HG03342 (cell line): ENCODE data around the gene DZIP1L.
"Not testable (repeated sequence)": the region's sequence is repeated elsewhere in the genome, so short reads cannot be mapped to it uniquely, and the experiment has no call there.

ENCODE experiments used
- ATAC-seq: cut with Tn5 transposase; IDR thresholded peaks from one replicate; pipeline ENCODE4 v1.9.1; 2021; ENCODE audit warnings: mild to moderate bottlenecking, moderate library complexity; ENCODE audit not compliant: unreplicated experiment

Gene DZIP1L

DNA sequence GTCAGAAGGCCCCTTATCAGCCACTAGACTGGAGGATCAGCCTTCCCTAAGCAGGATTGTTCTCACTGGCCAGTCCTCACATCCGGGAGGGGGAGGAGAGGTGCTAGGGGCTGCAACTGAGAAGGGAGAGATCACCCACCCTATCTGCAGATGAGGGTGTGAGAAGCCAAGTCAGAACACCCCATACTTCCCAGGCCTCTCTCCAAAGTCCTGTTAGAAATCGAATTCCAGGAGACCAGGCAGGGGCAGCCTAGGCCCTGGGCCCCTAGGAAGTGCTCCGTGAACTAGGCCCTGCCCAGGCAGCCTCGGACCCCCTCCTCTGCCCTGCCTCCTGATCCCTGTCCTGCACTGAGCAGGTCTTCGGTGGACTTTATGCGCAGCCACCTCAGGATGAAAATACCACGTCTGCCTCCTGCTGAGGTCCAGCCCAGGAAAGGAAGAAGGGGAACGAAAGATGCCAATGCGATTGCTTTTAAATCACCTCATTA is 933 bp downstream of the DZIP1L start:
- ATAC-seq = no peak

- no peak for ATAC-seq
Measured at GRCh38 chr3:138113326-138113725, 2.1 kb downstream of the DZIP1L start.

DNA sequence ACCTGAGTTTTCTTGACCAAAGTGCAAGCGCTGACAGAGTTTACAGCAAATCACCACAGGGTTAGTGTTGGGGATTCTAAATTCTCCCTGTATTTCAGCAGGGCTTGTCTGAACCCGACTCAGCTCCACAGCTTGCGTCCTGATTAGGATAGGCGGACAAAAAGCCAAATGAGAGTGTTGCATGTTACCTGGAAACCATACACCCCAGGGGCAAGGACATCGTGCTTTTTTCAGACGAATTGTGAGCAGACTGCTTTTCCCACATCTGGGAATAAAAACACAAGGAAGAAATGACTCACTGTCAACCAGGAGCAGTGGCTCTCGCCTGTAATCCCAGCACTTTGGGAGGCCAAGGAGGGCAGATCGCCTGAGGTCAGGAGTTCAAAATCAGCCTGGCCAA is 3.0 kb downstream of the DZIP1L start:
- ATAC-seq = no peak

- ATAC-seq = no peak
Measured at GRCh38 chr3:138105598-138105997, 9.8 kb downstream of the DZIP1L start.

DNA sequence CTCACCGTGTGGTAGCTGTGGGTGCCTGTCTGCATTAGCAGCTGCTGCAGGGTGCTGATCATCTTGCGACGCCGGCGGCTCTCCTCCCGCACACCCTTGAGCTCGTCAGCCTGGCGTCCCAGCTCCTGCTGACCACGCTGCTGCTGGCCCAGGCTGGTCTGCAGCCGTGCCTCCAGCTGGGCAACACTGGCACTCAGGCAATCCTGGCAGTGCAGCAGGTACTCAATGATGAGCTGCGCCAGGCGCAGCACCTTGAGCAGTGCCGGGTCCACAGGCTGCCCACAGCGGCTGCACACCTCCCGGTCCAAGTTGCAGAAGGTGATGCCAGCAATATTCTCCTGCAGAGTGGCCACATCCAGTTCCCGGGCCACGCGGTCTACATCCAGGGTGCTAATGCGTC is 11.9 kb downstream of the DZIP1L start:
- ATAC-seq = no peak

DNA sequence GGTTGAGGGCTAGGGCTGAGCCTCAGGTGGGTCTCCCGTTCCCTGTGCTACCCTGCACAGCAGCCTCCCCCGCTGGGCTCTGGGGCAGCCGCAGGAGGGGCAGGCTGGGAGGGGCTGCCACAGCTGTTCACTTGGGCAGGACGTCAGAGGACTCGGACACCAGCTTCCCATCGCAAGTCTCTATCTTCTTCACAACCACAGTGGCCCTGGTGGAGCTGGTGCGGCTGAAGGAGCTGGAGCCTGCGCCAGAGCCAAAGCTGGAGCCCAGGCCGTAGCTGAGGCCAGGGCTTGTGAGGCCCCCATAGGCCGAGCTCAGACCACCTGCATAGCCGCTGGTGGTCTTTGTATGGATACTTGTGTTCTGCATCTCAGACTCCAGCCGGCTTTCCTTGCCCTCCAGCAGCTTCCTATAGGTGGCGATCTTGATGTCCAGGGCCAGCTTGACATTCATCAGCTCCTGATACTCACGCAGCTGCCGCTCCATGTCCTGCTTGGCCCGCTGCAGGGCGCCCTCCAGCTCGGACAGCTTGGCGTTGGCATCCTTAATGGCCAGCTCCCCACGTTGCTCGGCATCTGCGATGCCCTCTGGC is 14.0 kb downstream of the DZIP1L start:
- ATAC-seq = not testable (repeated sequence)

DNA sequence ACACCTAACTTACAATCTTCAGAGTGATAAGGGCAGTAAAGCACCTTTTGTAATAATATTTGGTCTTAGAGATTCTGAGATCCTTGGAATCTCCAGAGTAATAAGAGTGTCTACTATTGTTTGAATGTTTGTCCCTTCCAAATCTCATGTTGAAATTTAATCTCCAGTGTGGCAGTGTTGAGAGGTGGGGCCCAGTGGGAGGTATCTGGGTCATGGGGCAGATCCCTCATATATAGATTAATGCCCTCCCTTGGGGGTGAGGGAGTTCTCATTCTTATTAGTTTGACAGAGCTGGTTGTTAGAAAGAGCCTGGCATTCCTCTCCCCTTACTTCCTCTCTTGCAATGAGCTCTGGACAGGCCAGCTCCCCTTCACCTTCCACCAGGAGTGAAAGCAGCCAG is 16.0 kb downstream of the DZIP1L start:
- no peak for ATAC-seq

GRCh38 chr3:138097192-138098172 is 17.9 kb downstream of the DZIP1L start:
- peak; percentile 55 for ATAC-seq

DNA sequence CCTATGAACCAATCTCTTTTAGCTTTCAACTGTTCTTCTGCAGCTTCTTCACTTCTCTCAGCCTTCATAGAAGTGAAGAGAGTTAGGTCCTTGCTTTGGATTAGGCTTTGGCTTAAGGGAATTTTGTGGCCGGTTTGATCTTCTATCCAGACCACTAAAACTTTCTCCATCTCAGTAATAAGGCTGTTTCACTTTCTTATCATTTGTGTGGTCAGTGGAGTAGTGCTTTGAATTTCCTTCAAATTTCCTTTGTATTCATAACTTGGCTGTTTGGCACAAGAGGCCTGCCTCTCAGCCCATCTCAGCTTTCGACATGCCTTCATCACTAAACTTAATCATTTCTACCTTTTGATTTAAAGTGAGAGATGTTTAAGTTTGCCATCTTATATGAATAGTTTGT is 21.7 kb downstream of the DZIP1L start:
- no peak for ATAC-seq

- no peak for ATAC-seq
Measured at GRCh38 chr3:138092023-138092422, 23.4 kb downstream of the DZIP1L start.

DNA sequence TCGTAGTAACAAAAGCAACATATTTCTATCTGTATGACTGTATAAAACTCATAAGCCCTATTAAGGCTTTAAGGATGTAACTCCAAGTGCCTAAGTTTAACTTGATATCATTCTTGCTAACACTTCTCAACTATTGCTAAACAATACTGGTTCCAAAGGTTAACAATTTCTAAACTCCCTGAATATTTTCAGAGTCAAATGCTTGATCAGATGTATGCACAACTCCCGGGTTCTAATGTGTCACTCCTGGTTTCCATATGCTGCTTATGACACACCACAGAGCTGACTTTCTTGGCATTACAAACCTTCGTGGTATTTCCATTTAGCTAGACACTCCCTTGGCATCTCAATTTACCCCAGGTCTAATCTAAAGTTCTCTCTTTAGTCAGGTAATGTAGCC is 26.3 kb downstream of the DZIP1L start:
- no peak for ATAC-seq

GRCh38 chr3:138085745-138086144 is 29.7 kb downstream of the DZIP1L start:
- ATAC-seq = not testable (repeated sequence)

- ATAC-seq = no peak
Measured at GRCh38 chr3:138084196-138084595, 31.2 kb downstream of the DZIP1L start.

- no peak for ATAC-seq
Measured at GRCh38 chr3:138082992-138083386, 32.4 kb downstream of the DZIP1L start.

- ATAC-seq = no peak
Measured at GRCh38 chr3:138082085-138082991, 33.1 kb downstream of the DZIP1L start.

DNA sequence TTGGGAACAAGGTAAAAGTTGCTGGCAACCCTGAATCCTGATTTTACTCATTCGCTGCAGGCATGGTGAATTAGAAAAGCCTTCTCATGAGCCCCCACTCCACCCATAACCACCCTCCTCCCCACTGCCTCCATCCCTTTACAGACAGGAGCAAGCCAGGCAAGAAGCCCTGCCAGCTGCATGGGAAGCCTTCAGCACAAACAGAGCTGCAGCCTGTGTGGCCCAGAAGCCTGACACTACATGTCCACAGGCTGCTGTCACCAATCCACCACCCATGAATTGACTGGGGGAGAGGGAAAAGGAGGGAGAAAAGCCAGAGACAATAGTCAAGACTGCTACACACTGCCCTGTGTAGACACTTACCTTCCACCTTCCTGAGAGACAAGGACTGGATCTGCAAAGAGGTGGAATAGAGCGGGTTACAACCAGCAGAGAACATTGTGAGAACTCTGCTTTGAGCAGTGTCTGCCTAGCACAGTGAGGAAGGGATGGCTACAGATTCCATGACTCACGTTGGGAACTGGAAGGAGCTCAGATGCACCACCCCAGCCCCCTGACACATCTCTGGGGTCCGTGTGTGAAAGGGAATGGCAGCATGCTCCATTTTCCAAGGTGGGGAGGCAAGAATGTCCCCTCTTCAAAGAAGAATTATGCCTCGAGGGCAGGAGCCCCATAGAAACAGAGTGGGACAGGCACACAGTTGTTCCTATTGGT is 33.9 kb downstream of the DZIP1L start:
- no peak for ATAC-seq

- ATAC-seq = no peak
Measured at GRCh38 chr3:138079901-138080300, 35.5 kb downstream of the DZIP1L start.

DNA sequence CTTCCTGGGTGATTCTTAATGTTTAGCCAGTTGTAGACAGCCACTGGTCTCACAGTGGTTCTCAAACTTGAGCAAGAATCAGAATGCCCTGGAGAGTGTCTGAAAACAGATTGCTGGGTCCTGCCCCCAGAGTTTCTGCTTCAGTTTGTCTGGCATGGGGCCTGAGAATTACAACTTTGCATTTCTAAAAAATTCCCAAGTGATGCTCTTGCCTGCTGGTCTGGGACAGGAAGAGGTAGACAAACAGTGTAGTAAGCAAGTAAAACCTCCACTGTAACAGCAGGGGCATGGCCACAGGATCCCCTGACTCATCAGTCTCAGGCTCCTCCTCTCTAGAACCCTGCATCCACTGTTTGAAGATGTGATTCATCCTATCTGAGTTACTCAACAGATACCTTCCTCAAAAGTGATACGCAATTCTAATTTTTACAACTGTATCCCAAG is 36.5 kb downstream of the DZIP1L start:
- no peak for ATAC-seq

DNA sequence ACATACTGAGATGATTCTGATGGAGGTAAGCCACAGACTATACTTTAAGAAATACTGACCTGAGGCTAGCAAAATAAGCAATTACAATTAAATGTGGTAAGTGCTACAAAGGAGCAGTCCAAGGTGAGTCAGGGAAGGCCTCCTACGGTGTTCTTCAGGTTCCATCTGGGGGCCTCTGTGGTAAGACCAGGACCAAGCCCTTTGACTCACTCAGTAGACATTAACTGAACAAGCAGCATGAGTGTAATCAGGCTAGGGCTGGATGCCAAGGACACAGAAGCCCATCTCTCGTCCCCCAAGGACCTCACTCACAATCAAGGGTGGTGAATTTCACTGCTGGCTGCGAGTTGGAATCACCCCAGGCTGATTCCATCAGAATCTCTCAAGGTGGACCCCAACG is 37.3 kb downstream of the DZIP1L start:
- no peak for ATAC-seq

DNA sequence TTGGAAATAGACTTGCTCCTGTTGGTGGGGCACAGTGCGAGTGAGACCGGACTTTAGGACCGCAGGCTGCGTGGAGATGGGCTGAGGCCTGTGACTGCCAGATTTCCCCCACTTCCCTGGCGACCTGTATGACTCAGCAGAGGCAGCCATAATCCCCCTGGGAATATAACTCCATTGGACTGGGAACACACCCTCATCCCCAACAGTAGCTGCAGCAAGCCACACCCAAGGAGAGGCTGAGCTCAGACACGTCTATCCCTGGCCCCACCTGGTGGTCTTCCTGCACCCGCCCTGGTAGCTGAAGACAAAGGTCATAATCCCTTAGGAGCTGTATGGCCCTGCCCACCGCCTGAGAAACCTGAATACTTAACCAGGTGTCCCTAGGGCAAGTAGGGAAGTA is 42.6 kb downstream of the DZIP1L start:
- no peak for ATAC-seq
